Cardiac fibroblast (primary cell): Measurements from ENCODE around the gene MUC5B.
A peak's percentile ranks its signal among the peaks of the same experiment; 100 is the strongest.

ENCODE experiments used
- DNase-seq, 2 donors: peaks; one replicate each; pipeline versions ENCODE4 v3.0.0 to v3.0.0-alpha.2; 2010; ENCODE audit warnings: low read depth in 2 of 2
- H3K4me3 ChIP-seq, 2 donors: replicated peaks in 1 of 2; 1 replicate in 1 of 2; 2 replicates in 1 of 2; pipeline ENCODE4 v1.5.1; 2011; ENCODE audit warnings: low read depth in 2 of 2, low read length in 2 of 2, mild to moderate bottlenecking in 2 of 2, moderate library complexity in 1 of 2
- CTCF ChIP-seq: IDR thresholded peaks from one replicate; pipeline ENCODE4 v1.5.1; 2011; ENCODE audit warnings: low read depth, mild to moderate bottlenecking, low read length, inconsistent platforms

Gene MUC5B

GRCh38 chr11:1303973-1304372 lies 81.1 kb downstream of the MUC5B start:
- H3K4me3 ChIP-seq, result no peak overlapping the region
- peak in 1 of 2 donors; percentile 28 for DNase-seq
- no peak for TF ChIP-seq CTCF

GRCh38 chr11:1304380-1304779 lies 81.5 kb downstream of the MUC5B start:
- no peak for DNase-seq
- TF ChIP-seq CTCF, result no peak
- no peak overlapping the region for H3K4me3 ChIP-seq

- no peak for DNase-seq
- no peak overlapping the region for H3K4me3 ChIP-seq
- no peak for TF ChIP-seq CTCF
Measured at GRCh38 chr11:1305063-1305495, 82.2 kb downstream of the MUC5B start.

GRCh38 chr11:1305501-1306056 lies 82.7 kb downstream of the MUC5B start:
- H3K4me3 ChIP-seq, result no peak overlapping the region
- no peak for DNase-seq
- TF ChIP-seq CTCF, result no peak

- DNase-seq, result no peak
- no peak for TF ChIP-seq CTCF
- no peak overlapping the region for H3K4me3 ChIP-seq
Measured at GRCh38 chr11:1306186-1307162, 83.6 kb downstream of the MUC5B start.

- DNase-seq, result no peak
- H3K4me3 ChIP-seq, result no peak overlapping the region
- no peak for TF ChIP-seq CTCF
Measured at GRCh38 chr11:1307163-1307870, 84.5 kb downstream of the MUC5B start.
